Adrenal gland (tissue), 12 donors: Measurements from ENCODE around the gene CDKAL1. TPM values are rescaled to one million over a fixed set of nuclear protein-coding genes. Genes with fewer than 3 reads are reported as not detected.

Experiments
- DNase-seq, 7 donors: peaks; one replicate each; pipeline ENCODE4 v3.0.0-alpha.2; 2019 to 2020
- H3K27ac ChIP-seq, 5 donors: fragments of 200-600 bp; sonication (generic) in 4 of 5; 1 replicate in 3 of 5; 2 replicates in 2 of 5; pipeline versions ENCODE4 v1.5.1 to v1.8.0; 2016 to 2020; ENCODE audit warnings: mild to moderate bottlenecking in 1 of 5
- H3K27me3 ChIP-seq: fragments of 200-600 bp; 2 replicates; pipeline ENCODE4 v1.8.0; 2021
- H3K36me3 ChIP-seq, 2 donors: fragments of 200-600 bp; replicated peaks in 1 of 2; 1 replicate in 1 of 2; 2 replicates in 1 of 2; pipeline versions ENCODE4 v1.5.1 to v1.8.0; 2018 to 2022
- H3K4me1 ChIP-seq, 2 donors: fragments of 200-600 bp; replicated peaks in 1 of 2; 1 replicate in 1 of 2; 2 replicates in 1 of 2; pipeline versions ENCODE4 v1.5.1 to v1.8.0; 2018 to 2021
- H3K4me3 ChIP-seq, 4 donors: fragments of 200-600 bp; sonication (generic) in 3 of 4; one replicate each; pipeline ENCODE4 v1.5.1; 2016 to 2018
- H3K9me3 ChIP-seq, 3 donors: fragments of 200-600 bp; sonication (generic) in 1 of 3; replicated peaks in 1 of 3; 1 replicate in 2 of 3; 2 replicates in 1 of 3; pipeline versions ENCODE4 v1.5.1 to v1.8.0; 2016 to 2021
- POLR2A ChIP-seq, 2 donors: fragments of 450-650 bp; IDR thresholded peaks; one replicate each; pipeline ENCODE4 v1.6.1; 2017; ENCODE audit warnings: antibody characterized with exemption in 2 of 2, mild to moderate bottlenecking in 2 of 2, moderate library complexity in 1 of 2
- WGBS, 4 donors: extraction: QIAGEN DNeasy Blood & Tissue Kit in 2 of 4; methylation state at CpG; one replicate each; pipeline versions ENCODE4 v1.1.5 to v1.1.7; 2013 to 2017; 5-methylcytosine and 5-hydroxymethylcytosine counted together
- intact Hi-C, 2 donors: fragments of 100-400 bp; cut with DNase I; formaldehyde crosslinking; loops; one replicate each; pipeline versions ENCODE4 v1.14.1 to v1.15.0; 2022 to 2023
- polyA plus RNA-seq, 3 donors: library from polyadenylated mRNA; stranded (reverse); fragments of 200-250 nt in 2 of 3; fragments of 350-450 nt in 1 of 3; fragmentation: Illumina TruSeq in 1 of 3; extraction: RNeasy Lipid Tissue Mini Kit (QIAGEN cat#74804) in 1 of 3; gene quantifications; one replicate each; pipeline ENCODE4 v1.2.3, GENCODE V29; 2013 to 2014
- total RNA-seq, 9 donors: library from RNA; depleted of rRNA in 4 of 9; stranded (reverse); fragments of >200 nt in 4 of 9; fragments of 120-200 nt in 1 of 9; fragmentation: NEBNext Ultra II Directional in 1 of 9; extraction: Animal tissue kit (Norgen Biotek cat#: 25700) in 1 of 9; gene quantifications; one replicate each; pipeline versions ENCODE4 v1.1.0 to v1.2.4, GENCODE V29; 2013 to 2023
- TF ChIP-seq, protein P1 (sequence below), 6 experiments: fragments of 450-650 bp in 4 of 6; fragments of 200-600 bp in 2 of 6; sonication (generic) in 1 of 6; IDR thresholded peaks; 1 replicate in 5 of 6; 2 replicates in 1 of 6; pipeline versions ENCODE4 v1.5.1 to v1.8.0; 2016 to 2021; ENCODE audit warnings: antibody characterized with exemption in 6 of 6, mild to moderate bottlenecking in 2 of 6, moderate library complexity in 1 of 6
- donor health status: healthy with polysubstance abuse.
- donor health status: Bipolar disorder and iron deficiency.
- donor health status: DM: yes; HTN: yes; CAD: no.
- donor health status: DM: no; HTN: no; CAD: no.
- donor health status: DM: no; HTN: no; CAD: no.
- donor health status: DM: yes; HTN: yes; CAD: no.

CDKAL1 gene
- total and polyA plus RNA-seq, 12 donors: 3.9 to 21.1 (median 10.6) TPM

GRCh38 chr6:21064756-21065340 is 530.6 kb downstream of the CDKAL1 start:
- Histone ChIP-seq H3K36me3 (no peaks in the 10 kb centered on the region), H3K9me3 (no peaks in the 10 kb centered on the region), H3K27ac (no peak overlapping the region), H3K4me3 (no peak overlapping the region), H3K4me1 (no peaks in the 10 kb centered on the region), H3K27me3 (no peaks in the 10 kb centered on the region)
- no peak for TF ChIP-seq POLR2A (IDR thresholded peaks at IDR 0.05)
- TF ChIP-seq, protein P1, sequence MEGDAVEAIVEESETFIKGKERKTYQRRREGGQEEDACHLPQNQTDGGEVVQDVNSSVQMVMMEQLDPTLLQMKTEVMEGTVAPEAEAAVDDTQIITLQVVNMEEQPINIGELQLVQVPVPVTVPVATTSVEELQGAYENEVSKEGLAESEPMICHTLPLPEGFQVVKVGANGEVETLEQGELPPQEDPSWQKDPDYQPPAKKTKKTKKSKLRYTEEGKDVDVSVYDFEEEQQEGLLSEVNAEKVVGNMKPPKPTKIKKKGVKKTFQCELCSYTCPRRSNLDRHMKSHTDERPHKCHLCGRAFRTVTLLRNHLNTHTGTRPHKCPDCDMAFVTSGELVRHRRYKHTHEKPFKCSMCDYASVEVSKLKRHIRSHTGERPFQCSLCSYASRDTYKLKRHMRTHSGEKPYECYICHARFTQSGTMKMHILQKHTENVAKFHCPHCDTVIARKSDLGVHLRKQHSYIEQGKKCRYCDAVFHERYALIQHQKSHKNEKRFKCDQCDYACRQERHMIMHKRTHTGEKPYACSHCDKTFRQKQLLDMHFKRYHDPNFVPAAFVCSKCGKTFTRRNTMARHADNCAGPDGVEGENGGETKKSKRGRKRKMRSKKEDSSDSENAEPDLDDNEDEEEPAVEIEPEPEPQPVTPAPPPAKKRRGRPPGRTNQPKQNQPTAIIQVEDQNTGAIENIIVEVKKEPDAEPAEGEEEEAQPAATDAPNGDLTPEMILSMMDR (IDR thresholded peaks at IDR 0.05): no peak
- no peak for DNase-seq
- 21 to 42% (median 33%) methylated on average over 1 of the region's 1 CpG for WGBS, 4 donors
- intact Hi-C loops: no loop called here

DNA sequence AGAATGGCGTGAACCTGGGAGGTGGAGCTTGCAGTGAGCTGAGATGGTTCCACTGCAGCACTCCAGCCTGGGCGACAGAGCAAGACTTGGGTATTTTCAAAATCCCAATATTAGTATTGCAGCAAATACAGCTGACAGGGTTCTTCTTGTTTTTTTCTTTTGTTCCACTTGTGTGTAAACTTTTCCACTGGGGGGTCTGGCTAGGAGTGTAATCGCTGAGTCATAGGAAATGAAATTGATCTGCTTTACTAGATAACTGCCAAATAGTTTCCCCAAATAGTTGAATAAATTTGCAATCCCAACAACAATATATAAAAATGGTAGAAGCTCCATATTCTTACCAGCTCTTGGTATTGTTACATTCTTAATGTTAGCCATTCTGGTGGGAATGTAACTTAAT is 533.3 kb downstream of the CDKAL1 start:
- Histone ChIP-seq H3K9me3 (no peaks in the 10 kb centered on the region), H3K4me1 (no peaks in the 10 kb centered on the region), H3K4me3 (no peak overlapping the region), H3K36me3 (no peaks in the 10 kb centered on the region), H3K27ac (no peak overlapping the region), H3K27me3 (no peaks in the 10 kb centered on the region)
- no peak for TF ChIP-seq POLR2A (IDR thresholded peaks at IDR 0.05)
- TF ChIP-seq, protein P1 (IDR thresholded peaks at IDR 0.05): no peak
- DNase-seq: no peak
- intact Hi-C loops: no loop called here
- WGBS, 4 donors: 90 to 96% (median 92%) methylated on average over 3 of the region's 3 CpGs

DNA sequence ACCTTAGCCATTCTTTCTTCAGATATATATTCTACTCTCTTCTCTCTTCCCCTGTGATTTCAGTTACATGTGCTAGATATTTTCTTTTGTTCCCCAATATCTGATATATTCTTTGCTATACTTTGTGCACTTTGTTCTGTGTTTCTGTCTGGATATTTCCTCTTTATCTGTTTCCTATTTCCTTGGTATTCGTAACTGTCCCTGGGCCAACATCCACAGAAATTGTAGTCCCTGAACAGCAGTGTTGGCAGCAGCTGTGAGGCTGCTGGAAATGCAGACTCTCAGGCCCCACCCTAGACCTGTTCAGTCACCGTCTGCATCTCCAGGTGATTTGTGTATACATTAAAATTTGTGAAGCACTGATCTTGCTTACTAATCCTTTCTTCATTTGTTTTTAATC is 536.4 kb downstream of the CDKAL1 start:
- peaks cover 0 to 4% (median 0%) of the 10 kb centered on the region in 3 donors for H3K9me3 ChIP-seq
- no peaks in the 10 kb centered on the region for H3K36me3 ChIP-seq
- H3K27ac ChIP-seq: no peak overlapping the region
- WGBS, 4 donors: 65 to 87% (median 80%) methylated on average over 2 of the region's 2 CpGs
- H3K4me1 ChIP-seq: no peaks in the 10 kb centered on the region
- H3K27me3 ChIP-seq: no peaks in the 10 kb centered on the region
- DNase-seq: no peak
- H3K4me3 ChIP-seq: no peak overlapping the region
- intact Hi-C loops: no loop called here
- TF ChIP-seq, protein P1 (IDR thresholded peaks at IDR 0.05): no peak
- no peak for TF ChIP-seq POLR2A (IDR thresholded peaks at IDR 0.05)

- Histone ChIP-seq H3K4me3 (no peak overlapping the region), H3K36me3 (no peaks in the 10 kb centered on the region), H3K4me1 (no peaks in the 10 kb centered on the region), H3K27ac (no peak overlapping the region), H3K27me3 (no peaks in the 10 kb centered on the region), H3K9me3 (peaks cover 0 to 4% (median 0%) of the 10 kb centered on the region in 3 donors)
- no peak for TF ChIP-seq POLR2A (IDR thresholded peaks at IDR 0.05)
- TF ChIP-seq, protein P1 (IDR thresholded peaks at IDR 0.05): no peak
- DNase-seq: no peak
- WGBS, 4 donors: 86 to 96% (median 93%) methylated on average over 8 of the region's 8 CpGs
- intact Hi-C loops: no loop called here
Measured at GRCh38 chr6:21071780-21072468, 537.7 kb downstream of the CDKAL1 start.
